OCI-LY3 (cell line): ENCODE data around the gene USP31.

Experiments
- H2AFZ ChIP-seq: fragments of 200-600, 300-600 bp; shearing (Covaris generic); 2 replicates; pipeline ENCODE4 v1.6.0; 2014; ENCODE audit warnings: antibody characterized with exemption, low read depth, low read length
- H3K27ac ChIP-seq: fragments of 200-600, 300-600 bp; sonication (generic); 2 replicates; pipeline ENCODE4 v1.5.1; 2014; ENCODE audit warnings: mild to moderate bottlenecking, low read length, moderate library complexity, mixed read lengths
- H3K27me3 ChIP-seq: fragments of 200-600, 300-600 bp; sonication (generic); 2 replicates; pipeline ENCODE4 v1.6.1; 2014; ENCODE audit warnings: low read depth, low read length, mixed read lengths
- H3K36me3 ChIP-seq: fragments of 200-600, 300-600 bp; sonication (generic); replicated peaks from 2 replicates; pipeline ENCODE3; 2014; ENCODE audit warnings: low read depth, low read length, mixed read lengths
- H3K4me1 ChIP-seq: fragments of 300-600, 200-600 bp; sonication (generic); 2 replicates; pipeline ENCODE4 v1.6.1; 2014; ENCODE audit warnings: low read length, mixed read lengths
- H3K4me2 ChIP-seq: fragments of 200-600, 300-600 bp; sonication (generic); 2 replicates; pipeline ENCODE4 v1.6.1; 2014; ENCODE audit warnings: low read length, mixed read lengths
- H3K4me3 ChIP-seq: fragments of 300-600, 200-600 bp; sonication (generic); 2 replicates; pipeline ENCODE4 v1.5.1; 2014; ENCODE audit warnings: antibody characterized with exemption, mild to moderate bottlenecking, low read length, moderate library complexity
- H3K79me2 ChIP-seq: fragments of 300-600, 200-600 bp; shearing (Covaris generic); 2 replicates; pipeline ENCODE4 v1.6.1; 2014; ENCODE audit warnings: mild to moderate bottlenecking, low read length, mixed read lengths
- H3K9ac ChIP-seq: fragments of 300-600, 200-600 bp; shearing (Covaris generic); 2 replicates; pipeline ENCODE4 v1.6.0; 2014; ENCODE audit warnings: mild to moderate bottlenecking, low read length, moderate library complexity
- H3K9me3 ChIP-seq: fragments of 200-600, 300-600 bp; shearing (Covaris generic); 2 replicates; pipeline ENCODE4 v1.6.1; 2014; ENCODE audit warnings: low read length, mixed read lengths; ENCODE audit not compliant: insufficient read depth
- H4K20me1 ChIP-seq: fragments of 200-600, 300-600 bp; sonication (generic); 2 replicates; pipeline ENCODE4 v1.6.1; 2016; ENCODE audit warnings: low read length, mixed read lengths; ENCODE audit not compliant: insufficient read depth
- EZH2phosphoT487 ChIP-seq: fragments of 200-600 bp; shearing (Covaris generic); IDR thresholded peaks from 2 replicates; pipeline ENCODE4 v1.6.1; 2018; ENCODE audit warnings: antibody characterized with exemption, mixed run types, low read depth
- TF ChIP-seq, protein P1 (sequence below): fragments of 200-600, 300-600 bp; sonication (generic); IDR thresholded peaks from 2 replicates; pipeline ENCODE4 v1.5.1; 2014; ENCODE audit warnings: antibody characterized with exemption, low read length, low read depth

Gene USP31

DNA sequence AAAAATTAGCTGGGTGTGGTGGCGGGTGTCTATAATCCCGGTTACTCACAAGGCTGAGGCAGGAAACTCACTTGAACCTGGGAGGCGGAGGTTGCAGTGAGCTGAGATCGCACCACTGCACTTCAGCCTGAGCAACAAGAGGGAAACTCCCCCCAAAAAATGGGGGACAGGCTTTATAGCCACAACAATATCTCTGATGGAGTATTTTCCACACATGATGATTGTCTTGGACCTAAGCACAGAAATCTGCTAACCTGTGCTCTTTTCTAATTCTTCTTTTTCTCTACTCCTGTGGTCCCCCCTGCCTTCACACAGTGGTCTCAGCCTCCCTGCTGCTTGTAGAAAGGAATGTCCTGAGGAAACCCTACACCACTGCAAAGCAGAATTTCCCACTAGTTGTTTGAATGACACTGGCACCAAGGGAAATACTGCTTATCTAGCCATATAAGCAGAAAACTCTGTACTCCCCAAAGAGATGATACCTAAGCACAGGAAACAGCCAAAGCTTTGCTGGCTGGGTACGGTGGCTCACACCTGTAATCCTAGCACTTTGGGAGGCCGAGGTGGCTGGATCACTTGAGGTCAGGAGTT is 117.6 kb downstream of the USP31 start:
- Histone ChIP-seq H3K27ac (no peak overlapping the region), H3K36me3 (no peaks in the 10 kb centered on the region), H3K4me2 (no peak overlapping the region), H4K20me1 (no peaks in the 10 kb centered on the region), H3K4me3 (no peak overlapping the region), H3K79me2 (no peaks in the 10 kb centered on the region), H2AFZ (no peak overlapping the region), H3K27me3 (peaks cover 23% of the 10 kb centered on the region), H3K4me1 (no peaks in the 10 kb centered on the region), H3K9me3 (no peaks in the 10 kb centered on the region), H3K9ac (no peak overlapping the region)
- no peak for TF ChIP-seq EZH2phosphoT487
- TF ChIP-seq, protein P1, sequence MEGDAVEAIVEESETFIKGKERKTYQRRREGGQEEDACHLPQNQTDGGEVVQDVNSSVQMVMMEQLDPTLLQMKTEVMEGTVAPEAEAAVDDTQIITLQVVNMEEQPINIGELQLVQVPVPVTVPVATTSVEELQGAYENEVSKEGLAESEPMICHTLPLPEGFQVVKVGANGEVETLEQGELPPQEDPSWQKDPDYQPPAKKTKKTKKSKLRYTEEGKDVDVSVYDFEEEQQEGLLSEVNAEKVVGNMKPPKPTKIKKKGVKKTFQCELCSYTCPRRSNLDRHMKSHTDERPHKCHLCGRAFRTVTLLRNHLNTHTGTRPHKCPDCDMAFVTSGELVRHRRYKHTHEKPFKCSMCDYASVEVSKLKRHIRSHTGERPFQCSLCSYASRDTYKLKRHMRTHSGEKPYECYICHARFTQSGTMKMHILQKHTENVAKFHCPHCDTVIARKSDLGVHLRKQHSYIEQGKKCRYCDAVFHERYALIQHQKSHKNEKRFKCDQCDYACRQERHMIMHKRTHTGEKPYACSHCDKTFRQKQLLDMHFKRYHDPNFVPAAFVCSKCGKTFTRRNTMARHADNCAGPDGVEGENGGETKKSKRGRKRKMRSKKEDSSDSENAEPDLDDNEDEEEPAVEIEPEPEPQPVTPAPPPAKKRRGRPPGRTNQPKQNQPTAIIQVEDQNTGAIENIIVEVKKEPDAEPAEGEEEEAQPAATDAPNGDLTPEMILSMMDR: no peak

DNA sequence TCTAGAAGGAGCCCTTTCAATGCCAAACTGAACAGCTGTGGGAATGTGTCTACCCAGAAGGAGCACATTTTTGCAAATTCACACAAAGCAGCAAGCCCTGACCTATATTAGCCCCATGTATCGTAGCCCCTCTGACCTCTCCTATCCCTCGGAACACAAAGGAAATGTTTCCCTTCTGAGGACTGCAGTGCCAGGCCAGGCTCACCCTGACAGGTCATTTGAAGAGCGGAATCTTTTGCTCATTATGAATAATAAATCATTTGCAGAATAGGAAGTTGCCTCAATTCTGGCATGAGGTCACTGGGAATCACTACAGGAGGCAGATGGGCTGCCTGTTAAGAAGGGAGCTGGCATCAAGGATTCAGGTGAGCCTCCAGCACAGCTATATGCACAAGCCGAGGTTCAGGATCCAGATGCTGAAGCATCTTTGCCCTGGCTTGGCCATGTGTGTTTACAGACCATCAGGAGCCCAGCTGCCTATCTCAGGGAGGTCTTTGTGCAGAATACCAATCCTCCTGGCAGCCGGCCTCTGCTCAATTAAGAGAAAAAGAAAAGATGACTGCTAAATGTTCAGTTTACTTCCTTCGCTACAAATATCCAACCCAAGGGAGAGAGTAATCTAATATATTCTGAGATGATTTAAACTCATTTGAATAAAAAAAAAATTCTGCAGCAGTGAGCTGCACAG is 119.4 kb downstream of the USP31 start:
- H3K36me3 ChIP-seq: no peaks in the 10 kb centered on the region
- H3K4me1 ChIP-seq: no peaks in the 10 kb centered on the region
- no peak overlapping the region for H3K4me2 ChIP-seq
- no peak overlapping the region for H3K4me3 ChIP-seq
- H3K9ac ChIP-seq: no peak overlapping the region
- no peaks in the 10 kb centered on the region for H3K79me2 ChIP-seq
- TF ChIP-seq EZH2phosphoT487: no peak
- TF ChIP-seq, protein P1: no peak
- H3K9me3 ChIP-seq: no peaks in the 10 kb centered on the region
- no peak overlapping the region for H3K27ac ChIP-seq
- no peaks in the 10 kb centered on the region for H4K20me1 ChIP-seq
- H2AFZ ChIP-seq: no peak overlapping the region
- H3K27me3 ChIP-seq: peaks cover 20% of the 10 kb centered on the region

DNA sequence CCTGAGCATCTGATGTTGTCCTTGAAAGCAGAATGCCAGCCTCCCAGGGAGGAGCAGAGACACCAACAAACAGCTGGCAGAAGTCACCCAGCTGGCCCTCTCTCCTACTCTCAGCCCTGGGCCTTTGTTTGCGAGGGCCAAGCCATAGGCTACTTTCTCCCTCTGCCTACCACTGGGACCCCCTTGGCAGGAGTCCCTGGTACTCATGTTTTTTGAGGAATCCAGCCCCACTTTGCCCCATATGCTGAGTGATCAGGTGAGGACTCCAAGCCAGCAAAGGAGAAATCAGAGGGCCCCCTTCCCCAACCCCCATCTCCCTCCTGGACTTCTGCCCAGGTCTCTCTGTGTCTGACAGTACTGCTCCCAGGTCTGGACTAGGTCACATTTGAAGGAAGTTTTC is 121.9 kb downstream of the USP31 start:
- peaks cover 29% of the 10 kb centered on the region for H3K27me3 ChIP-seq
- no peaks in the 10 kb centered on the region for H3K79me2 ChIP-seq
- H3K9ac ChIP-seq: no peak overlapping the region
- no peaks in the 10 kb centered on the region for H3K36me3 ChIP-seq
- H3K27ac ChIP-seq: no peak overlapping the region
- H3K4me3 ChIP-seq: no peak overlapping the region
- H3K4me1 ChIP-seq: no peaks in the 10 kb centered on the region
- H3K4me2 ChIP-seq: no peak overlapping the region
- H3K9me3 ChIP-seq: no peaks in the 10 kb centered on the region
- H4K20me1 ChIP-seq: no peaks in the 10 kb centered on the region
- no peak overlapping the region for H2AFZ ChIP-seq
- TF ChIP-seq, protein P1: no peak
- no peak for TF ChIP-seq EZH2phosphoT487

DNA sequence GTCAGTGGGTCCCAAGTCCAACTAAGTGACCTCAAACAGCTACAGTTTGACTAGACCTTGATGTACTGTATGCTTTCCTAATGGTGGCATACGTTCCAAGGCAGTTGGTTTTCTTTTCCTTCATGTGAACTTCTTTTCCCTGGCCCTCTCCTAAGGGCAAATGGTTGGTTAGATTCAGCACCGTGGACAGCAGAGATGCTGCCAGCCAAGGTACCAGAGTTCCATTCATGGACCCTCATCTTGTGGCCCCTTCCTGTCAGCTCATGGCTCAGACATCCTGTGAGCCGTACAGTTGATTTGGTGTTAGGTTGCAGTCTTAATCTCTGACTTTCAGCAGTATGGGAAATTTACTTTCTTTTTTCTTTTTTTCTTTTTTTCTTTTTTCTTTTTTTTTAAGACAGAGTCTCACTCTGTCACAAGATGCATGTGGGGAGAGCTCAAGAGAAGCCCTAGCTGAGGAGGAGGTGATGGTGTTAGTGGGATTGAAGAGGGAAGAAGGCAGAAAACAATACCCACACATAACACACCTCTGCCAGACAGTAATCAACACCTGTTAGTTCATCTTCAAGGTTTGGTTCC is 122.4 kb downstream of the USP31 start:
- no peaks in the 10 kb centered on the region for H4K20me1 ChIP-seq
- H3K79me2 ChIP-seq: no peaks in the 10 kb centered on the region
- no peak overlapping the region for H3K9ac ChIP-seq
- H3K4me1 ChIP-seq: no peaks in the 10 kb centered on the region
- no peak overlapping the region for H3K4me2 ChIP-seq
- no peak for TF ChIP-seq EZH2phosphoT487
- TF ChIP-seq, protein P1: no peak
- no peak overlapping the region for H3K4me3 ChIP-seq
- no peaks in the 10 kb centered on the region for H3K9me3 ChIP-seq
- no peaks in the 10 kb centered on the region for H3K36me3 ChIP-seq
- no peak overlapping the region for H2AFZ ChIP-seq
- no peak overlapping the region for H3K27ac ChIP-seq
- H3K27me3 ChIP-seq: peaks cover 29% of the 10 kb centered on the region
